Pons (tissue), 1 donor: ENCODE measurements around the gene ANKRD36B.
"Not testable (repeated sequence)": the region's sequence is repeated elsewhere in the genome, so short reads cannot be mapped to it uniquely, and the experiment has no call there.

ENCODE experiments used
- DNase-seq: peaks from one replicate; pipeline ENCODE4 v3.0.0-alpha.2; 2016; ENCODE audit warnings: low spot score

The ANKRD36B gene

GRCh38 chr2:97549058-97549457 is 40.6 kb downstream of the ANKRD36B start:
- not testable (repeated sequence) for DNase-seq

- DNase-seq = not testable (repeated sequence)
Observed at GRCh38 chr2:97548536-97548935, 41.1 kb downstream of the ANKRD36B start.

GRCh38 chr2:97546711-97547110 is 43.0 kb downstream of the ANKRD36B start:
- DNase-seq = no peak

GRCh38 chr2:97544911-97545310 is 44.8 kb downstream of the ANKRD36B start:
- not testable (repeated sequence) for DNase-seq

GRCh38 chr2:97525904-97526303 is 63.8 kb downstream of the ANKRD36B start:
- DNase-seq = not testable (repeated sequence)

GRCh38 chr2:97523816-97524215 is 65.9 kb downstream of the ANKRD36B start:
- DNase-seq = not testable (repeated sequence)

GRCh38 chr2:97522916-97523555 is 66.6 kb downstream of the ANKRD36B start:
- DNase-seq = not testable (repeated sequence)

- DNase-seq = not testable (repeated sequence)
Observed at GRCh38 chr2:97495651-97496050, 94.0 kb downstream of the ANKRD36B start.

GRCh38 chr2:97490141-97490540 is 99.5 kb downstream of the ANKRD36B start:
- DNase-seq = not testable (repeated sequence)
